NCI-H1048 (cell line): ENCODE data around the gene FBH1.
"Not testable (repeated sequence)": the region's sequence is repeated elsewhere in the genome, so short reads cannot be mapped to it uniquely, and the experiment has no call there.

Source experiments
- DNase-seq: peaks from one replicate; lab custom pipeline; 2025; lab: John Stamatoyannopoulos, UW

The FBH1 gene

DNA sequence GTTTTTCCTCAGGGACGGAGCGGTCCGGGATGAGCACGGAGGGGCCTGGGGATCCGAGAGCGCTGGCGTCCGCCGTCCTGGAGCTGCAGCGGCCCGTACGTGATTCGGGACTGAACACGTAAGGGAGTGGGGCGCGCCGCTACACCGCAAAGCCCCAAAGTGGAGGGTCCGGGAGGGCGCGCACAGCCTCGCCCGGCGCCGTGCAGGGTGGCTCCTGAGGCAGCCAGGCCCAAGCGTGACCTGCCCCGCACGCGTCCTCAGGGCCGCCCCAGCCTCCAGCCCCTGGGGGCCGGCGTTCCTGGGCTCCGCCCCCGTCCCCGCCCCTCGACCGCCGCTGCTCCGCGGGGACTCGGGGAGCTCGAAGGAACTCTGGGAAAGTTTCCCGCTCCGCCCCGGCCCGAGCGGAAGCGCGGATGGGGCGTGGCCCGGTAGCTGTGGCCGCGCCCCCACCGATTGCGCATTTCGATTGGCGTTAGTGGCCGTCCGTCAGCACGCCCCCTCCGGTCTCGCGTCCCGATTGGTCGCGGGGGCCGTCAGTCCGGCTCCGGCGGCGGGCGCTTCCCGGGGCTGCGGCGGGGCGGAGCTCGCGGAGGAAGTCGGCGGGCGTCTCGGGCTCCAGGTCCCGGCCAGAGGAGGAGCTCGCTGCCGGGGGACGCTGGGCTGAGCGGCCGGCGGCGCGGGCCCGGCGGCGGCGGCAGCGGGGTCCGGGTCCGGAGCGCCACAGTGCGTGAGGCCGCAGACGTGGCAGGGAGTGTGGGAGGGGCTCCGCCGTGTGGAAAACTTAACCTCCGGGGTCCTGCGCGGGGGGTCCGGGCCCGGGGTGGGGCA, at the start of gene FBH1, which contains the start of gene ANKRD16:
TSS of gene FBH1 (plus strand) at position 620 of the 828 bp plus-strand sequence. CDS start at position 723, 103 bp downstream.
TSS of gene ANKRD16 (minus strand) at position 270 of the 828 bp plus-strand sequence. CDS start 539 bp downstream, outside the sequence.
- peak; percentile 87 for DNase-seq

GRCh38 chr10:5840314-5841307, 49.4 kb upstream of the FBH1 start:
- no peak for DNase-seq

DNA sequence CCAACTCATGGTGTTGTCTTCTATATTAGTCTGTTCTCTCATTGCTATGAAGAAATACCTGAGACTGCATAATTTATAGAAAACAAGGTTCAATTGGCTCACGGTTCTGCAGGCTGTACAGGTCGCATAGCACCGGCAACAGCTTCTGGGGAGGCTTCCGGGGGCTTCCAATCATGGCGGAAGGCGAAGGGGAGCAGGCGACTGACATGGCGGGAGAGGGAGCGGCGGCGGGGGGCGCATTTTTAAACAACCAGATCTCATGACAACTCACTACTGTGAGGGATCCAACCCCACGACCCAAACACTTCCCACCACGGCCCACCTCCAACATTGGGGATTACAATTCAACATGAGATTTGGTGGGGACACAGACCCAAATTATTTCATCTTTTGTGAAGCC, 48.1 kb upstream of the FBH1 start:
- no peak for DNase-seq

DNA sequence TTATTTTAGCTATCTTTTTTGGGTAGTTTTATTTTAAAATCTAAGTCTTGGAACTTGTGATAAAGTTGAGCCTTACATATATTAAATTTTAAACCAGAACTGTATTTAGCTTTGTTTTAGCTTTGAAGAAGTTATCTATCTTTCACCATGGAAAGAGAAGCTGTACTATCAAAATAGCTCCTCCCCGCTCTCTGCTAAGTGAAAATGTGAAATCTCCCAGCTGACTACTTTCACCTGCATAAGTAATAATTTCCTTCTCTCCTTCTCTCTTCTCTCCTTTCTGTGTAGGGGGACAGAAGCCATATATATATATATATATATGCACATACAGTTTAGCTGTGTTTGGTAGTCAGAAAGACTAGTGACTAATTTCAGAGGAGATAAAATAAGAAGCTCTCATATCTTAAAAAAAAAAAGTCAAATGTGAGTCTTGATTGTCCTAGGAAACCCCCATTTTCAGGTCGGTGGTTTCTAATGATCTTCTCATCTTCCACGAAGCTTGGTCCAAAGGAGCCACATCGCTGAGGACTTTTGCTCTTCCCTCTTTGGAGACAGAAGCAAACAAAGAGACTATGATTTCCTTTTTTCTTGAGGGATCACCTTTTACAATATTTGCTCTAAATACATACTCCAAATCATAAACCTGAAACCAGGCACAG, 46.2 kb upstream of the FBH1 start:
- DNase-seq, result no peak

GRCh38 chr10:5844345-5845055, 45.5 kb upstream of the FBH1 start:
- DNase-seq, result no peak

GRCh38 chr10:5846667-5847066, 43.4 kb upstream of the FBH1 start:
- not testable (repeated sequence) for DNase-seq

DNA sequence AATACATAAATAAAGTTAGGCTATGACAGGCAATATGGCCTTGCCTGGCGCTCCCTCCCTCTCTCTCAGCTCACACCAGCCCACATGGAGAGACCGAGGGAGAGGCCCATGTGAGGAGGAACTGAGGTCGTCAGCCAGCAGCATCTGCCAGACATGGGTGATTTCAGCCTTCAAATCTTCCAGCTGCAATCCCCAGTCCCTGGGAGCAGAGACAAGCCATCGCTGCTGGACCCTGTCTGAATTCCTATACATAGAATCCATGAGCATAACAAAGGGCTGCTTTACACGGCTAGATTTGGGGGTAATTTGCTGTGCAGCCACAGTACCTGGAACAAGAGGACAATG, 35.9 kb upstream of the FBH1 start:
- no peak for DNase-seq

DNA sequence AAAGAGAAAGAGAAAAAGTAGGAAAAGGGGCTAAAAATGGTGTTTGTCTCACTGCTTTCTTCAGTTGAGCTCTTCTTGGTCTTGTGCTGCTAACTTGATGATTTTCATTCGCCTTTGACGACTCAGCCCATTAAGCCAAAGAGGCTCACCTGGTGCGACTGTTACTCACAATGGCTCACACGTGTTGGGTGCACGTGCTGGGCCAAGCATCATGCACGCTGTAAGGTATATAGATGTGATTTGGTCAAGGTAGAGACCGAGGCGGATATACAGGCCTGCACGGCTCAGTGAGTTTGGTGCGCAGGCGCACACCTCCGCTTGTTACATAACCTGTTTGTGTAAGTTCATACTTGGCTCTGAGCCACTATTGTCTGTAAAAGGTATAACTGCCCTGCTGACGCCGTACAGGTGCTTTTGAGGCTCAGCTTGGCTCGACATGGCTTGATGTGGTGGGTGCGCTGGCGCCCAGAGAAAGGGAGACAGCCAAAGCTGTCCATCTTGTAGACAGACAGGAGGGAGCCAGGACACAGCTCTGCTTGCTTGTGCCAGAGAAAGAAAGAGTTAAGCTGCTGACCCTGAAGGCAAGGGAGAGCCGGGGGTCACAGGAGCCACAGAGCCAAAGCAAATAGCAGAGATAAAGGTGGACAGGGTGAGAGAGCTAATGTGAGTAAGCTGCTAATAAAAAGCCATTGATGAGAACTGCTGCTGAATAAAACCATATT, 33.9 kb upstream of the FBH1 start:
- no peak for DNase-seq

GRCh38 chr10:5856701-5857004, 33.4 kb upstream of the FBH1 start:
- no peak for DNase-seq

- DNase-seq, result no peak
These were observed 31.2 kb upstream of the FBH1 start for GRCh38 chr10:5858811-5859210.

DNA sequence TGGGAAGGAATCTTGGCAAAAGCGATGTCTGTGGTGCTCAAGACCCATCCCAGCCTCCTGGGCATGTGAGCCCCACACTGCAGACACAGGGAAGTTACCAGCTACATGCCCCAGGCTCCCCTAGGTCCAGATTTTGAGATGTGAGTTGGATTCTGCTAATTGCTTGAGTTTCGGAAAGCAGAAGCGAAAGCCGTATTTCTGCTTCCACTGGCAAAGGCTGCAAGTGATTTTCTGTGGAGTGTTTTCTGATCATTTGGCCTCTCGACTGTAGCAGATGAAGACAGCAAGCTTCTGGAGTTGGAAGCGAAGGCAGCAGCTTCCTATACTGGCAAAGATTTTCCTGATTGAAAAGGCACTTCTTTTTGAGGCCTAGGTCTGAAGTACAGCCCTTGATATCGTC, 30.0 kb upstream of the FBH1 start:
- no peak for DNase-seq

DNA sequence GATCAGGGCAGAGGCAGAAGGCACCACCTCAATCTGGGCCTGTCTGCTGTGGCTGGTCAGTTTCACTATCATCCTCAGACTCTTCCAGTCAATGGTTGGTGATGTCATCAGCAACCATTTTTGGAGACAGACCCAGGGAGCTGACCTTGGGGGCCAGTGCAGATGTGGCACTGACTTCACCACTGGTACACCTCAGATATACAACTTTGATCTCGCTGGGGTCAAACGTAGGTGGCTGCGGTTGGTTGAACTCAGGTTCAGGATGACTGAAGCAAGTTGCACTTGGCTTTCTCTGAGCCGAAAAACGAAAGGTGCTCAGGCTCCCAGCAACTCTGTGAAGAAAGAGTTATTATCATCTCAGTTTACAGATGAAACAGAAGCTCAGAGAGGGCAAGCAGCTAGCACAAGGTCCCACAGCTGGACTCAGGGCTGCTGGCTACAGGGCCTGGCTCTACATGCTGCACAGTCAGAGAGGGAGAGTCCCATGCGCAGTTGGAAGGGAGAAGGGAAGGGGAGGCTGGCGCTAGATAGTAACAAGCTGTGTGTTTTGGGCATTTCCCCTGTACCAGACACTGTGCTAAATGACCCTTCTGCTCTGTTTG, 27.6 kb upstream of the FBH1 start:
- DNase-seq, result no peak

DNA sequence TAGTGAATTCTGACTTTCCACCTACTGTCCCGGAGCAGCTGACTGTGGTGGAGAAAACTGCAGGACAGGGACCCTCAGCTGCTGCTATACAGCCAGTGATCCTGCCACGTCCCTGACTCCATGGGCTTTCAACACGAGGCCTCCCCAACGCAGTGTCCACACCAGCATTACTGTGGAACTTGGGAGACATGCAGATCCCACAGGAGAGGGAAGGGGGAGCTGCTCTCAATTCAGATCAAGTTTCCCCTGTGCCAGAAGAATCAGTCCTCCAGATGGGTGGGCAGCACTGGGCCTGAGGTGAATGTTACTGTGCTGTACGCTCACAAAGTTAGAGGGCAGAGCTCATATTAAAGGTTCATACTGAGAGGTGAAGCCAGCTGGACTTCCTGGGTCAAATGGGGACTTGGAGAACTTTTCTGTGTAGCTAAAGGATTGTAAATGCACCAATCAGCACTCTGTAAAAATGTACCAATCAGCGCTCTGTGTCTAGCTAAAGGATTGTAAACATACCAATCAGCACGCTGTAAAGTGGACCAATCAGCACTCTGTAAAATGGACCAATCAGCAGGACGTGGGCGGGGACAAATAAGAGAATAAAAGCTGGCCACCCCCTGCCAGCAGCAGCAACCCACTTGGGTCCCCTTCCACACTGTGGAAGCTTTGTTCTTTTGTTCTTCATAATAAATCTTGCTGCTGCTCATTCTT, 26.9 kb upstream of the FBH1 start:
- DNase-seq, result not testable (repeated sequence)

DNA sequence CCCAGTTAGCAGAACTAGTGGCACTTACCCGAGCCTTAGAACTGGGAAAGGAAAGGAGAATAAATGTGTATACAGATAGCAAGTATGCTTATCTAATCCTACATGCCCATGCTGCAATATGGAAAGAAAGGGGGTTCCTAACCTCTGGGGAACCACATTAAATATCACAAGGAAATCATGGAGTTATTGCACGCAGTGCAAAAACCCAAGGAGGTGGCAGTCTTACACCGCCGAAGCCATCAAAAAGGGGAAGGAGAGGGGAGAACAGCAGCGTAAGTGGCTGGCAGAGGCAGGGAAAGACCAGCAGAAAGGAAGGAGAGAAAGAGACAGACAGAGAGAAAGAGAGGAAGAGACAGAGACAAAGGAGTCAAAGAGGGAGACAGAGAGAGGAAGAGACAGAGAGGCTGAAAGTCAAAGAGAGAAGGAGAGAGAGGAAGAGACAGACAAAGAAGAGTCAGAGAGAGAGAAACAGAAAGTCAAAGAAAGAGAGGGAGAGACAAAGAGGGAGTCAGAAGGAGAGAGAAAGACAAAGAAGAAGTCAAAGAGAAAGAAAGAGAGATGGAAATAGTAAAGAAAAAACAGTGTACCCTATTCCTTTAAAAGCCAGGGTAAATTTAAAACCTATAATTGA, 23.5 kb upstream of the FBH1 start:
- not testable (repeated sequence) for DNase-seq

GRCh38 chr10:5867091-5867615, 22.9 kb upstream of the FBH1 start:
- not testable (repeated sequence) for DNase-seq

GRCh38 chr10:5868383-5868782, 21.7 kb upstream of the FBH1 start:
- not testable (repeated sequence) for DNase-seq

DNA sequence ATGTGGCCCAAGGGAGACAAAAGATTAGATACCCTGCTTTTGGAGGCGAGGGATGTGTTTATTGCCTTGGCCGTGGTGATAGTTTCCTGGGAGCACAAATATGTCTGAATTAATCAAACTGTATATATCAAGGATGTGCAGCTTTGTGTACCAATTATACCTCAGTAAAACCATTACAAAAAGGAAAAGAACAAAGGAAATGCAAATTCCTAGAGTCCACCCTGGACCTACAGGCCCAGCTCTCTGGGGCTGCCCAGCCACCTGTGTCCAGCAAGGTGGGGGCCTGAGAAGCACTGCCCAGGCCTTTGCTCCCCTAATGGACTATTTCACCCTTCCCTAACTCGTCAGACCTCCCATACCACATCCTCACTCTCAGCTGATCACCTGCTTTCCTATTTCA, 20.9 kb upstream of the FBH1 start:
- DNase-seq, result no peak

DNA sequence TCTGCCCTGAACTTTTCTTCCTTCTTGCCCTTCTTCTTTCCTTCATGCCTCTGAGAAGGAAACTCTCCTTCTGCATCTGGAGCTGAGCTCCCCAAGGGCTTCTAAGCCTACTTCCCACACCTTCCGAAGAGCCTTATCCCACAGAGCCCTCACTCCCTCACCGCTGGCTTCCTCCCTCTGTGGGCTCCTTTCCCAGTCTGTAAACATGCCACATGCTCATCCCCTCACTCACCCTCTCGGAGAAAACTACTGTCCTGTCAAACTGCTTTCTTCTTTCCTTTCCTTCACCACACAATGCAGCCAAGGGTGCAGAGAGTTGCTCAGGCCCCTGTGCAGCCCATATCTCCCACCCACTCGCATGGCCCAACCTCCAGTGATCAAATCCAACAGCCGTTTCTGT, 18.4 kb upstream of the FBH1 start:
- DNase-seq, result no peak

- DNase-seq, result no peak
These were observed 16.5 kb upstream of the FBH1 start for GRCh38 chr10:5873515-5873995.
